ENCODE data around the gene CLBA1.

The CLBA1 gene

GRCh38 chr14:104982548-104983230 is 2.9 kb upstream of the CLBA1 start:
- no peak for TF ChIP-seq CTCF (conservative IDR thresholded peaks at IDR 0.05; ENCODE audit: control insufficient read depth, insufficient read depth, low read depth, low read length)
- no peak for DNase-seq (ENCODE audit: low read depth)
- no peak overlapping the region for H3K4me3 ChIP-seq (ENCODE audit: control insufficient read depth, low read depth, low read length)

GRCh38 chr14:104983231-104983721 is 2.3 kb upstream of the CLBA1 start:
- TF ChIP-seq CTCF (conservative IDR thresholded peaks at IDR 0.05; ENCODE audit: control insufficient read depth, insufficient read depth, low read depth, low read length): no peak
- DNase-seq (ENCODE audit: low read depth): no peak
- H3K4me3 ChIP-seq (ENCODE audit: control insufficient read depth, low read depth, low read length): no peak overlapping the region

GRCh38 chr14:104984056-104984894 is 1.3 kb upstream of the CLBA1 start:
- no peak overlapping the region for H3K4me3 ChIP-seq (ENCODE audit: control insufficient read depth, low read depth, low read length)
- no peak for DNase-seq (ENCODE audit: low read depth)
- no peak for TF ChIP-seq CTCF (conservative IDR thresholded peaks at IDR 0.05; ENCODE audit: control insufficient read depth, insufficient read depth, low read depth, low read length)

- DNase-seq (ENCODE audit: low read depth): no peak
- no peak for TF ChIP-seq CTCF (conservative IDR thresholded peaks at IDR 0.05; ENCODE audit: control insufficient read depth, insufficient read depth, low read depth, low read length)
- peak overlapping the region; percentile 67 for H3K4me3 ChIP-seq (ENCODE audit: control insufficient read depth, low read depth, low read length)
Measured at GRCh38 chr14:104986487-104987164, 1.0 kb downstream of the CLBA1 start.

- H3K4me3 ChIP-seq (ENCODE audit: control insufficient read depth, low read depth, low read length): no peak overlapping the region
- no peak for TF ChIP-seq CTCF (conservative IDR thresholded peaks at IDR 0.05; ENCODE audit: control insufficient read depth, insufficient read depth, low read depth, low read length)
- DNase-seq (ENCODE audit: low read depth): no peak
Measured at GRCh38 chr14:104989236-104989950, 3.8 kb downstream of the CLBA1 start.

- no peak overlapping the region for H3K4me3 ChIP-seq (ENCODE audit: control insufficient read depth, low read depth, low read length)
- DNase-seq (ENCODE audit: low read depth): no peak
- TF ChIP-seq CTCF (conservative IDR thresholded peaks at IDR 0.05; ENCODE audit: control insufficient read depth, insufficient read depth, low read depth, low read length): no peak
Measured at GRCh38 chr14:104989951-104990303, 4.3 kb downstream of the CLBA1 start.

All from fibroblast of mammary gland (primary cell).